Endothelial cell of umbilical vein (primary cell): ENCODE measurements around the gene NXF1.

Source experiments
- EZH2 ChIP-seq: IDR thresholded peaks from 2 replicates; pipeline ENCODE4 v1.6.1; 2012; ENCODE audit warnings: borderline replicate concordance, low read depth, mild to moderate bottlenecking, moderate library complexity, low read length, inconsistent platforms; ENCODE audit not compliant: severe bottlenecking
- MYC ChIP-seq: IDR thresholded peaks from one replicate; pipeline ENCODE4 v1.6.1; 2011; ENCODE audit warnings: mild to moderate bottlenecking, low read depth, low read length
- POLR2A ChIP-seq: IDR thresholded peaks from 2 replicates; pipeline ENCODE4 v1.6.1; 2012; ENCODE audit warnings: low read depth, mild to moderate bottlenecking, control low read depth, low read length
- POLR2AphosphoS5 ChIP-seq: IDR thresholded peaks from 2 replicates; pipeline ENCODE4 v1.6.1; 2012; ENCODE audit warnings: low read depth, mild to moderate bottlenecking, control low read depth, low read length, moderate library complexity; ENCODE audit not compliant: insufficient read depth
- TF ChIP-seq, protein P1 (sequence below), 2 donors: IDR thresholded peaks; 1 replicate in 1 of 2; 2 replicates in 1 of 2; pipeline ENCODE4 v1.5.1; 2011; ENCODE audit warnings: low read length in 2 of 2, mild to moderate bottlenecking in 2 of 2, moderate library complexity in 2 of 2, control low read depth in 1 of 2, inconsistent platforms in 1 of 2, low read depth in 1 of 2; ENCODE audit not compliant: insufficient read depth in 1 of 2; ENCODE audit errors: extremely low read depth in 1 of 2
- TF ChIP-seq, protein P2 (sequence below): IDR thresholded peaks from 2 replicates; pipeline ENCODE4 v1.6.1; 2011; ENCODE audit not compliant: insufficient read depth, insufficient read length

DNA sequence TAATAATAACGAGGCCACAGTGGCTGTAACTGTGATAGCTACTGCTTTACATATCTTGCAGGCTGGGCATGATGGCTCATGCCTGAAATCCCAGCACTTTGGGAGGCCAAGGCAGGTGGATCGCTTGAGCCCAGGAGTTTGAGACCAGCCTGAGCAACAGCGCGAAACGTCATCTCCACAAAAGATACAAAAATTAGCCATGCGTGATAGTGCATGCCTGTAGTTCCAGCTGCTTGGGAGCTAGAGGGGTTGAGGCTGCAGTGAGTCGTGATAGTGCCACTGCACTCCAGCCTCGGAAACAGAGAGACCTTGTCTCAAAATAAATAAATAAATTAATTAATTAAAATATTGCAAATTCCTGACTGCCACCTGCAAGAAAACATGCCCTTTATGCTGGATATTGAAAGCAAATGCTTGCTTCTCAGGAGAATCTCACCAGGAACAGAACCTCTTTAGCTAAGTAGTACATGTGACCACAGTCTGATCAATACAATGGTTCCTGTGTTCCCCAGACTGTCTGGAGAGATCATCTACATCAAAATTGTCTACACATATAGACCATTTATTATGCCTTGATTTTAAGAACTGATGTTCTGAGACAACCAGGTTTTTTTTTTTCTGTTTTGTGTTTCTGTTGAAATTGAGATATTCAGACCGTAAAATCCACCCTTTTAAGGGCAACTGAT, 57.6 kb downstream of the NXF1 start:
- TF ChIP-seq, protein P1, sequence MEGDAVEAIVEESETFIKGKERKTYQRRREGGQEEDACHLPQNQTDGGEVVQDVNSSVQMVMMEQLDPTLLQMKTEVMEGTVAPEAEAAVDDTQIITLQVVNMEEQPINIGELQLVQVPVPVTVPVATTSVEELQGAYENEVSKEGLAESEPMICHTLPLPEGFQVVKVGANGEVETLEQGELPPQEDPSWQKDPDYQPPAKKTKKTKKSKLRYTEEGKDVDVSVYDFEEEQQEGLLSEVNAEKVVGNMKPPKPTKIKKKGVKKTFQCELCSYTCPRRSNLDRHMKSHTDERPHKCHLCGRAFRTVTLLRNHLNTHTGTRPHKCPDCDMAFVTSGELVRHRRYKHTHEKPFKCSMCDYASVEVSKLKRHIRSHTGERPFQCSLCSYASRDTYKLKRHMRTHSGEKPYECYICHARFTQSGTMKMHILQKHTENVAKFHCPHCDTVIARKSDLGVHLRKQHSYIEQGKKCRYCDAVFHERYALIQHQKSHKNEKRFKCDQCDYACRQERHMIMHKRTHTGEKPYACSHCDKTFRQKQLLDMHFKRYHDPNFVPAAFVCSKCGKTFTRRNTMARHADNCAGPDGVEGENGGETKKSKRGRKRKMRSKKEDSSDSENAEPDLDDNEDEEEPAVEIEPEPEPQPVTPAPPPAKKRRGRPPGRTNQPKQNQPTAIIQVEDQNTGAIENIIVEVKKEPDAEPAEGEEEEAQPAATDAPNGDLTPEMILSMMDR (IDR thresholded peaks at IDR 0.05; ENCODE audit: extremely low read depth in 1 of 2, insufficient read depth in 1 of 2, low read depth in 1 of 2, low read length in 2 of 2): no peak
- TF ChIP-seq POLR2AphosphoS5: no peak
- TF ChIP-seq EZH2: no peak
- no peak for TF ChIP-seq POLR2A
- TF ChIP-seq, protein P2, sequence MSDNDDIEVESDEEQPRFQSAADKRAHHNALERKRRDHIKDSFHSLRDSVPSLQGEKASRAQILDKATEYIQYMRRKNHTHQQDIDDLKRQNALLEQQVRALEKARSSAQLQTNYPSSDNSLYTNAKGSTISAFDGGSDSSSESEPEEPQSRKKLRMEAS: no peak
- no peak for TF ChIP-seq MYC
